Activated T-cell treated with anti-CD3 and anti-CD28 coated beads, Interleukin-2, amount 50 U/mL, for 24 hours (primary cell): ENCODE results near the gene DSCAML1.

Source experiments
- DNase-seq: peaks from one replicate; pipeline ENCODE4 v3.0.0-alpha.2; 2020
- H3K27ac Mint-ChIP-seq: 2 replicates; pipeline ENCODE4 v1.8.0; 2020; ENCODE audit warnings: mild to moderate bottlenecking, mixed read lengths
- H3K27me3 Mint-ChIP-seq: 2 replicates; pipeline ENCODE4 v1.8.0; 2020; ENCODE audit warnings: mixed read lengths
- H3K36me3 Mint-ChIP-seq: 2 replicates; pipeline ENCODE4 v1.8.0; 2020; ENCODE audit warnings: low read depth, mixed read lengths
- H3K4me1 Mint-ChIP-seq: 2 replicates; pipeline ENCODE4 v1.8.0; 2020; ENCODE audit warnings: low read depth, mixed read lengths
- H3K4me3 Mint-ChIP-seq: 2 replicates; pipeline ENCODE4 v1.8.0; 2020; ENCODE audit warnings: mild to moderate bottlenecking, moderate library complexity, mixed read lengths
- H3K9me3 Mint-ChIP-seq: 2 replicates; pipeline ENCODE4 v1.8.0; 2020; ENCODE audit warnings: mixed read lengths

The DSCAML1 gene

DNA sequence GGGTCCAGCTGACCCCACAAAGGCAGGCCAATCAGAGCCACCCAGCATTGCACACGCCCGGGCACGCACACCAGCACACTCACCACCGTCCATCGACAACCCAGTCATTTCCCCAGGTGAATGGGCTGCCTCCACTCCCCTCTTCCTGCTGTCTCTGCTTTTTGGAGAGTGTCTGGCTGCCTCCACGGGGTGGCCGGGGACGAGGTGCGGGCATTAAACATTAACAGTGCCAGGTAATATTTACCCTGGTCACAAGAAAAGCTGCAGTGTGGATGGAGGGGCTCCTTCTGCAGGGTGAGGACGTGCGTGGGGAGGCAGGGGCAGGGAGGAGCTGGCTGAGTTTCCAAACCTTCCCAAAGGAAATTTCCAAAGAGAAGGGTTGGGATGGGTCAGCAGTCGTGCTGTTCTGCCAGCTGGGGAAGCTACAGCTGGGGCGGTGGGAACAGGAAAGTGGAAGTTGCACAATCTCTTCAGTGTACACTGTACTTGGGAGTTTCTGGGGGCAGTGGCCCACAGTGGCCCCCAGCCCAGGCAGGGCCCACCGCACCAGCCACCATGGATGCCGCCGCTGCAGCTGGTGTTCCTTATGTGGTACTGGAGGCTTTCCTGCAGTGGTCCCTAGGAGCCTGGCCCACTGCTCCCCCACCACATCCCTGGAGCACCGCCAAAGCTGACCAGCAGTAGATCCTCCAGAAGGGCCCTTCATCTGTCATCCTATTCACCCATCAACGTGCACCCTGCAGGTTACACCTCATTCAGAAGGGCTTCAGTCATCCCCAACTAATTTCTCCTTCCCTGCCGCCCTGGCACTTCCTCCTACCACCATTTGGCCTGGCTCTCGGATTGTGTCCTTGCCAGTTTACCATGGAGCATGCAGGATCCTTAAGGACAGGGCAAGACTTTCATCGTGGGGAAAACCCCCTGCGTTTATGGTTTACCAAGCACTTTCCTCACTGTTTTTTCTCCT is 27.8 kb upstream of the DSCAML1 start, which contains the start of gene FXYD2:
Gene FXYD2 (minus strand): TSS at position 174 of the 967 bp plus-strand sequence. CDS start 66 bp downstream, at position 108.
- DNase-seq: peak; percentile 27
- no peaks in the 10 kb centered on the region for H3K9me3 Mint-ChIP-seq
- no peaks in the 10 kb centered on the region for H3K36me3 Mint-ChIP-seq
- H3K4me3 Mint-ChIP-seq: no peak within 1 kb of the TSS
- H3K27ac Mint-ChIP-seq: peak within 1 kb of the TSS; percentile 80
- no peaks in the 10 kb centered on the region for H3K27me3 Mint-ChIP-seq
- H3K4me1 Mint-ChIP-seq: peaks cover 68% of the 10 kb centered on the region

DNA sequence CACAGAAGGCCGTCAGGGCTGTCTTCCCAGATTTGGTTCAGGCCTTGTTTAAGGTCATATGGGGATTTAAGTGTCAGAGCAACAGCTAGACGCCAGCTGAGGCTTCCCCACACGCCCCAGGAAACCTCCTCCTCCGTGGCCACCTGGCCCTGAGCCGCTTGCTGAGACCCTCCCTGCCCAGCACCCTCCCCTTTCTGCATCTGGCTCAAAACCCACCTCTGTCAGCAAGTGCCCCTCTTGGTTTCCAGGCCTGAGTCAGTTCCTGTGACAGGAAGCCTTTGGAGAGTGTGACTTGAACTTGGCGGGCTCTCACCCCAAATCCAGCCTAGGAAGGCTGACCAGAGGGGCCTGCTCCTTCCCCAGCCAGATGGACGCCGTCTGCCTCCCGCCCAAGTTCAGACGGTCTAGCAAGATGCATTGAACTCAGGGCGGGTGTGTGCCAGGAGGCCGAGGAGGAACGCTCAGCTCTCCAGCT is 27.0 kb upstream of the DSCAML1 start:
- no peaks in the 10 kb centered on the region for H3K27me3 Mint-ChIP-seq
- H3K9me3 Mint-ChIP-seq: no peaks in the 10 kb centered on the region
- DNase-seq: no peak
- peak overlapping the region; percentile 71 for H3K27ac Mint-ChIP-seq
- peaks cover 61% of the 10 kb centered on the region for H3K4me1 Mint-ChIP-seq
- no peak overlapping the region for H3K4me3 Mint-ChIP-seq
- H3K36me3 Mint-ChIP-seq: no peaks in the 10 kb centered on the region

DNA sequence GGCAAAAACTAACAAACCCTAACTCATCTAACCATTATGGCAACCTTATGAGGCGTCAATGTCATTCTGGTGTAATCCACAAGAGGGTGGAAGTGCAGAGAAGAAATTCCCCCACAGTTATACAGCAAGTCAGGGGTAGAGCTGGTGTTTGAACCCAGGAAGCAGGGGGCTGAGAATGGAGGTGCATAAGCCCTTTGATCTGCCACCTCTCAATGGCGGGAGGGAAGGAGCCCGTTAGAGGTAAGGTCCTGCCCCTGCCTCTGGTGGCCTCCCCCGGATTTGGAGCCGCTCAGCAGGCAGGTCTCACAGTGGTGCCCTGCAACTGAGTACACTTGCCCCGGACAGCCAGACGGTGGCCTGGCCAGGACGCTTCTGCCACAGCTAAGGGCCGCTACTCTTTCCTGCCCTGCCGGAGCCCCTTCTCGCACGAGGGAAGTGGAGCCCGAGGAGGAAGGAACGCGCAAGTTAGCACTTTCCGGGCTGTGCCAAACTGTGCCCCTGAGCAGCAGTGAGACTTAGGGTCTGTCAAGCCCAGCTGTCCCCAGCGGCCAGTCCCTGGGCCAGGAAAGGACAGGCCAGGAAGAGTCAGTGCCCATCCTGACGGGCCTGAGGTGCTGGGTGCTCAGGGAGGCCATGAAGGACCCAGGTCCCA is 26.4 kb upstream of the DSCAML1 start:
- H3K27me3 Mint-ChIP-seq: no peaks in the 10 kb centered on the region
- no peaks in the 10 kb centered on the region for H3K9me3 Mint-ChIP-seq
- peak; percentile 63 for DNase-seq
- H3K4me3 Mint-ChIP-seq: no peak overlapping the region
- H3K4me1 Mint-ChIP-seq: peaks cover 58% of the 10 kb centered on the region
- H3K36me3 Mint-ChIP-seq: no peaks in the 10 kb centered on the region
- peak overlapping the region; percentile 80 for H3K27ac Mint-ChIP-seq

DNA sequence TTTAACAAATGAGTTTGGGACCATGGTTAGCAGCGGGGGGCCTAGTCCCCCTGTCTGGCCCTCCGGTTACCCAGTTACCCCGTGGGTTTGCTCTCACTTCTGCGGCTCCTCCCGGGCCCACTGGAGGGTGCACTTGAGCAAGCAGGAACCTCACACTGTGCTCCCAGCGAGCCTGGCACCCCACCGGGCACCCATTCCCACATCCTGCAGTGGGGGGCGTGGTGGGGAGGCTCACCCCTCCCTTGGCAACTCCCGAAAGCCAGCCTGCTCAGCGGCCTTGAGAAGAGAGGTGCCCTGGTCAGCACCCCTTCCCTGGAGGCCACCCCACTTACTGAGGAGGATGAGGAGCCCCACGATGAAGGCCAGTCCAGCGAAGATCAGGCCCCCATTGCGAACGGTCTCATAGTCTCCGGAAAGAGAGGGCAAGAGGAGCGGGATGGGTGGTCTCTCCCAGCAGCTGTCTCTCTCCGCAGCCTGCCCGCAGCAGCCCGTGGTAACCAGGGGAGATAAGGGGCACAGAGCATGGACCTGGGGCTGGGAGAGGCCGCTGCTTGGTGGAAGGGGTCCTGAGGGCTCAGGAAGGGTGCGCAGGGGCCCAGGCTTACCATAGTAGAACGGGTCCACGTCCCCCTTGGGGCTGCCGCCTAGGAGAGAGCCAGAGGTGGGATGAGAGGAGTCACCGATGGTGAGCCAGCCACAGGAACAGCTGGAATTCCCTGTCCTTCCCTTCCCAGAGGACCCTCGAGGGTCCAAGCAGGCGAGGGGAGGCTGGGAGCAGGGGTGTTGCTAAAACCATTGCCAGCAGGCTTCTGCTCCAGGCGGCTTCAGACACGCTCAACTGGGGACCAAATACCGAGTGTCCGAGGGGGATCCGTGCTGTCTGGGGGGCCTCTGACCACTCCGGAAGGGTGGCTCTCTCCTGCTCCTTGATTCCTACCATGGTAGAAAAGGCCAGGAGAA is 25.3 kb upstream of the DSCAML1 start:
- peak overlapping the region; percentile 80 for H3K27ac Mint-ChIP-seq
- DNase-seq: peak; percentile 77
- H3K4me1 Mint-ChIP-seq: peaks cover 58% of the 10 kb centered on the region
- no peaks in the 10 kb centered on the region for H3K36me3 Mint-ChIP-seq
- H3K9me3 Mint-ChIP-seq: no peaks in the 10 kb centered on the region
- H3K4me3 Mint-ChIP-seq: no peak overlapping the region
- H3K27me3 Mint-ChIP-seq: no peaks in the 10 kb centered on the region

DNA sequence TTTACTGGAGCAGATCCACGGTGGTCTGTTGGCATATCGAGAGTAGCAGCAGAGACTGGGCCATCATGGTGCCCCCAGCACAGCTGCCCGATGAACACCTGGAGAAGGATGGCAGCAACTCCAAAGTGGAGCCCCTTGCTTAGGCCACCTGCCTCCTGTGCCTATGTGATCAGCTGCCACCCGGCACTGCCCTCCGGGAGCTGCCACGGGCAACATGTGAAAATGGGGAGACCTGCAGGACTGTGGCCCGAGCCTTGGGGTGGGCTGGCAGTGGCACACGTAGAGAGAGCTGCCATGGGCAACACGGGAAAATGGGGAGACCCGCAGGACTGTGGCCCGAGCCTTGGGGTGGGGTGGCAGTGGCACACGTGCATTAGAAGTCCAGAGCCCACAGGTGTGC is 24.4 kb upstream of the DSCAML1 start:
- Mint-ChIP-seq H3K4me1 (peaks cover 64% of the 10 kb centered on the region), H3K27ac (no peak overlapping the region), H3K4me3 (no peak overlapping the region), H3K36me3 (no peaks in the 10 kb centered on the region), H3K9me3 (no peaks in the 10 kb centered on the region), H3K27me3 (no peaks in the 10 kb centered on the region)
- DNase-seq: no peak

DNA sequence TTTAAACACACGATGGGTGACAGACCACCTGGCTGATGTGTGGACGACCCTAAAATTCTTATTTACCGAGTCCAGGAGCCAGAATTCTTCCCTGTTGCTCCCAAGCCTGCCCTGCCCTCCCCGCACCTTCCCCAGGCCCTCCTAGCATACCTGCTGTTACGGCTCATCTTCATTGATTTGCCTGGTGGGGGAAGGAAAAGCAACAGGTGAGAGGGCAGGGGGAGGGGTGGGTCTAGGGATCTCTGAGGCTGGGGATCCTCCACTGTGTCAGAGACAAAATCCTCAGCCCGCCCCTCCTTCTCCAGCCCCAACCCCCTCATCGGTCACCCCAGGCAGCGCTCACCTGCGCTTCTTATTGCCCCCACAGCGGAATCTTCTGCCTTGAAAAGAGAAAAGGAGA is 23.5 kb upstream of the DSCAML1 start:
- peaks cover 71% of the 10 kb centered on the region for H3K4me1 Mint-ChIP-seq

DNA sequence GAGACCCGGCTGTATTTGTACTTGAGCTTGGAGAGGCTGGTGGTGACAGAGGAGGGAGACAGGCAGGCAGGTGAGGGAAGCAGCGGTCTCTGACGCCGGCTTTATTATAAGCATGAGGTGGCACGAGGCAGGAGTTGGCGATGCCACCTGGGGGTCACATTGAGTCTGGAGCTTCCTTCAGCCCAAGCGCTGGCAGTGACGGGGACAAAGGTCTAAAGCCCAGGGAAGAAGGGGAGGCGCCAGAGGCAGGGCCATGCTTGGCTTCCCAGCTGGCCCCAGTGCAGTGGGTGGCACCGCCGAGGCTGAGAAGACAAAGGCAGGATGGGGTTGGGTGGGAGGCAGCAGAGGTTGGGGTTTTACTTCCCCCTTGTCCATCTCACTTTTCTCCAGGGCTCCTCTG is 23.1 kb upstream of the DSCAML1 start:
- no peaks in the 10 kb centered on the region for H3K36me3 Mint-ChIP-seq
- H3K27ac Mint-ChIP-seq: no peak overlapping the region
- H3K4me1 Mint-ChIP-seq: peaks cover 71% of the 10 kb centered on the region
- no peaks in the 10 kb centered on the region for H3K9me3 Mint-ChIP-seq
- no peaks in the 10 kb centered on the region for H3K27me3 Mint-ChIP-seq
- no peak for DNase-seq
- H3K4me3 Mint-ChIP-seq: no peak overlapping the region

More for the DNA sequence above, 23.5 kb upstream of the DSCAML1 start:
- no peaks in the 10 kb centered on the region for H3K36me3 Mint-ChIP-seq
- H3K27ac Mint-ChIP-seq: no peak overlapping the region
- H3K27me3 Mint-ChIP-seq: no peaks in the 10 kb centered on the region
- no peaks in the 10 kb centered on the region for H3K9me3 Mint-ChIP-seq
- no peak overlapping the region for H3K4me3 Mint-ChIP-seq
- DNase-seq: no peak

DNA sequence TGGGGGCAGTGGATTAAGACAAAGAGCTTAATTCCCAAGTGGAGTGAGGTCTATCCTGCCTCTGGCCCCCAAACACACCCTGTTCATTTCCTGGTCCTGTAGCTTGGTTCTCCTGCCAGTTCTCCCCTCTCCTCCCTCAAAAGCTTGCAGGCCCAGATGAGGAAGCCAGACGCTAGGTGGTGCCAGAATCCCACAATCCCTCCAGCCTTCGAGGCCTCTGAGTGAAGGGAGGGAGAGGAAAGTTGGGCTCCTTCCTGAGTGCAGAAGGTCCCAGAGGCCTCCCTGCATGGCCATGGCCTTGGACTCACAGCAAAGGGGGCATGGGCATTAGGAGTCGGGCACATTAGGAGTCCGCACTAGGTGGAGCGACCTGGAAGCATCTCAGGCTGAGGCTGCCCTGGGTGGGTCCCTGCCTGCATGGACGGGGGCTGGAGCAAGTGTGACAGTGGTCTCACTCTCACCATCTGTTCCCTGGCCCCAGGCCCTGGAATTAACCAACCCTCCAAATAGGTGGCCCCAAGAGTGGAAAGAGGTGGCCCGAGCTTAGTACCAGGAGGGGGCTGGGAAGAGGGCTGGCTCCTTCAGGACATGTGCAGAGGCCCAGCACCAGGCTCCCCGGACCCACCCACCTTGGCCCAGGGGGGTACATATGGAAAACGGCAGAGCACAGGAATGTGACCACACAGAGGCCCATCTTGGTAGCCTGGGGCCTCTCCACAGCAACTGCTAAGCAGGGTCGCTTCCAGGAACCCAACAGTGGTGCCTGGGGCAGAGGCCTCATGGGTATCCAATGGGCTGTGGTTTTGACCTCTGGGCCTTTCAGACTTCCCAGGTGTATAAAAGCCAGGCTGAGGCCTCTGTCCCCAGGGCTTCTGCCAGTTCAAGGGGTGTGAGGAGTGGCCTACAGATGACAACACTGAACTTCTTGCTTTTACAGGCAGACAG is 22.4 kb upstream of the DSCAML1 start:
- Mint-ChIP-seq H3K4me3 (no peak overlapping the region), H3K27ac (peak overlapping the region; percentile 96)
- no peak for DNase-seq

DNA sequence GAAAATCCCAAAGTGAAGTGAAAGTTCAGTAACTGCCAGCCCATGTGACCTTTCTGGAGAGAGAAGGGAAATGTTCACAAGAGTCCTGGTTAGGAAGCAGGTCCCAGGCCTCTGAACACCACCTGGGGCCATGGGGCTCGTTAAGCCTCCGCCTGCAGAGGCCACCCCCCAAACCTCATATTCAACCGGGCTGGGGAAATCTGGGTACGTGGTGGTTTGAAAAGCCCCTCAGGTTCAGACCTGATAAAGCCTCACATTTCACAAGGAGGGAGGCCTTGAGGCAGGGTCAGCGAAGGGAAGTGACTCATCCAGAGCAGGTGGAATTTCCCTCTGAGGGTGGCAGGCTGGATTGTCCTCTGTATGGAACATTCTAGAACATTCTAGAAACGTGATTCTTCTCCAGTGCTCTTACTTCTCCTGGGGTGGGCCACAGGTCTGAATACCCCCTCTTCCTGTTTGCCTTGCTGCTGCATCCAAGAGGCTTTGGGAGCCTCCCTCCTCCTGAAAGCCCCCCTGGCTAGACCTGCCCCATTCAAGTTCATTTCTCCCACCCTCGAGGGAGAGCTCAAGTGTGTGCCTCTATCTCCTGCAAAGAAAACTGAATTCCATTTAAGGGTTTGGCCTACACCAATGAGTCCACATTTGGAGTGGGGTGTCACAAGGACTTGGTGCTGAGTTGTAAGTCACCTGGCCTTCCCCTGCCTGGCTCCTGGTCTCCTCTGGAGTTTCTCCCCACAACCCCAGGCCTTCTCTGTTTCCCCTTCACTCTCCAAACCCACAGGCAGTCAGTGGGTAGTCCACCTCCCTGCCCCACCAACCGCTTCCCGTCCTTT is 21.2 kb upstream of the DSCAML1 start:
- Mint-ChIP-seq H3K9me3 (no peaks in the 10 kb centered on the region), H3K27ac (peak overlapping the region; percentile 96), H3K4me3 (no peak overlapping the region), H3K27me3 (no peaks in the 10 kb centered on the region), H3K36me3 (no peaks in the 10 kb centered on the region), H3K4me1 (peaks cover 66% of the 10 kb centered on the region)
- peak; percentile 70 for DNase-seq

More for the DNA sequence above, 22.4 kb upstream of the DSCAML1 start:
- Mint-ChIP-seq H3K4me1 (peaks cover 72% of the 10 kb centered on the region), H3K27me3 (no peaks in the 10 kb centered on the region), H3K9me3 (no peaks in the 10 kb centered on the region), H3K36me3 (no peaks in the 10 kb centered on the region)

DNA sequence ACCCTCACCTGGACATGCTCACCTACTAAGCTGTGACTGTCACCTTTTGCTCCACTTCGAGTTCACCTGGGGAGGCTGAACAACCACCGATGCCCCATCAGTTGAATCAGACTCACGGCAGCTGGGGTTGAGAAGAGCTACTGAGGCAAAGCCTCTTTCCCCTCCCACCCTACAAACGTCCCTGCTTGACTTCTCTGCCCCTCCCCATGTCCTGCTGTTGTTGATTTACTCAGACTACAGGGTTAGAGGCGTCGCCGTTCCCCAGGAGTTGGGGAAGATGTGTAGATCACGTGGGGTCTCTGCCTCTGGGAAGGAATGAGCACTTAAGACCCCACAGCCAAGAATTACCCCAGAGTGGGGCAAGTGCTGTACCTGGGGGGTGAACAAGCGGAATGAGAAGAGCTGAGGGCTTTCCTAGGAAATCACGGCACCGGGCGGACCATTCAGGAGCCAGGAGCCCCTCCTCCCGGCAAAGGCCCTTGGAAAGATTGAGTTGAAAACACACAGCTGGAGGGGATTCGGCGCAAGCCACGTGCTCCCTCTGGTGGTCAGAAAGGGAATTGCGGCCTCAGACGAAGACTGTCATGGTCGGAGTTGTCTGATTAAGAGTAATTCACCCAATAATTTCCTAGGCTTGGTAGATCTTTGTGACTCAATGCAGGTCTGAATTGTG is 20.5 kb upstream of the DSCAML1 start:
- H3K27ac Mint-ChIP-seq: peak overlapping the region; percentile 96
- H3K4me1 Mint-ChIP-seq: peaks cover 59% of the 10 kb centered on the region
- no peaks in the 10 kb centered on the region for H3K36me3 Mint-ChIP-seq
- H3K9me3 Mint-ChIP-seq: no peaks in the 10 kb centered on the region
- H3K4me3 Mint-ChIP-seq: peak overlapping the region; percentile 38
- peak; percentile 94 for DNase-seq
- no peaks in the 10 kb centered on the region for H3K27me3 Mint-ChIP-seq

DNA sequence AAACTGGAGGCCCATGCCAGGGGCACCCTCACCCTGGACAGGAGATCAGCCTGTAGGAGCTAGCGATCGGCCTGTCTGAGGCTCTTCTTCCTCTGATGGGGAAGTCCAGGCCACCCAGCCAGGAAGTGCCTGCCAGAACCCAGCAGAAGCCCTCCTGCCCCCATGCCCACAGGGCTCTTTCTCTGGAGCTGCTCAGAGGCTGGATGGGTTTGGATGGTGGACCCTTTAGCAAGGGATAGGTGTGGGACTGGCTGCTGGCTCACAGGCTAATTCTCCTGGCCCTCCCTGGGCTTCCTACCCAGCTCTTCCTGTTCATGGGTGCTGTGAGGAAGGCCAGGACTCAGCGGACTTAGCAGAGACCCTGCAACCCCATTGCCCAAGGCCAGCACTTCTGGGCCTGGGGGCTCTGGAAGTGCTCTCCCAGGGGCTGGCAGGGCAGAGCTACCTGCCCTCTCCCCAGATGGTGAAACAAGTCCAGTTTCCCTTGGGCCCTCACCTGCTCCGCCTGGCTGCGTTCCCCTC is 19.9 kb upstream of the DSCAML1 start:
- no peaks in the 10 kb centered on the region for H3K9me3 Mint-ChIP-seq
- H3K27me3 Mint-ChIP-seq: no peaks in the 10 kb centered on the region
- no peaks in the 10 kb centered on the region for H3K36me3 Mint-ChIP-seq
- H3K4me1 Mint-ChIP-seq: peaks cover 53% of the 10 kb centered on the region
- H3K27ac Mint-ChIP-seq: peak overlapping the region; percentile 96
- DNase-seq: no peak
- peak overlapping the region; percentile 38 for H3K4me3 Mint-ChIP-seq

DNA sequence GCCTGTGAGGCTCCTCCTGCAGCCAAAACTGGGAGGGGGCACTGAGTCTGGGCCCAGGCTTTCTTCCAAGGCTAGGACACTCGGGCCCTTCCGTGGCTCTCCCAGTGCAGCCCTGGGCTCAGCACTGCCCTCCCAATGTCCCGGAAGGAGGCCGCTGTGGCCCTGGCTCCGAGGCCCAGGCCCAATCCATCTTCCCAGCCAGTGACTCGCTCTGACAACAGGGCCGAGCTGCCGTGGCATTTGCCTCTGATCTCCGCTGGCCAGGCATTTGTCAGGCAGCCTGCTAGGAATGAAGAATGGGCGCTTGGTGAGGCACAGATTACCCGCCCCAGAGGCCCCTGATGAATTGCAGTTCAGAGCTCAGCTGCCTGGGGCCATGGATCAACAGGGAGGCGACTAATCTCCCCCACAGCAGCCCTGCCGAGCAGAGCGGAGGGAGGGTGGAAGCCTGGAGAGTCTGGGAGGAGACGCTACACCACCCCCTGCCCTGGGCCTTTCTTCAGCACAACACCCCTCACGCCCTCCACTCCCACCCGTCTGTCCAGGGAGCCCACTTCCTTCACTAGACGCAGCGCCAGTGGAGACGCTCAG is 19.2 kb upstream of the DSCAML1 start:
- no peak overlapping the region for H3K4me3 Mint-ChIP-seq
- H3K27me3 Mint-ChIP-seq: no peaks in the 10 kb centered on the region
- peak overlapping the region; percentile 96 for H3K27ac Mint-ChIP-seq
- no peaks in the 10 kb centered on the region for H3K9me3 Mint-ChIP-seq
- no peaks in the 10 kb centered on the region for H3K36me3 Mint-ChIP-seq
- peaks cover 48% of the 10 kb centered on the region for H3K4me1 Mint-ChIP-seq
- no peak for DNase-seq
